Type B pancreatic cell (in vitro differentiated cells): ENCODE measurements around the gene NDUFB2. TPM values are rescaled to one million over a fixed set of nuclear protein-coding genes. Genes with fewer than 3 reads are reported as not detected.

Experiments used
- DNase-seq: peaks from one replicate; pipeline ENCODE4 v3.0.0; 2021; ENCODE audit warnings: mixed read lengths; ENCODE audit not compliant: unreplicated experiment; ENCODE audit errors: extremely low spot score
- H3K27ac Mint-ChIP-seq: 2 replicates; pipeline ENCODE4 v1.8.0; 2021; ENCODE audit warnings: mild to moderate bottlenecking, mixed read lengths
- H3K27me3 Mint-ChIP-seq: 2 replicates; pipeline ENCODE4 v1.8.0; 2021; ENCODE audit warnings: mixed read lengths
- H3K36me3 Mint-ChIP-seq: 2 replicates; pipeline ENCODE4 v1.8.0; 2021; ENCODE audit warnings: mixed read lengths
- H3K4me1 Mint-ChIP-seq: one replicate; pipeline ENCODE4 v1.8.0; 2021; ENCODE audit warnings: mixed read lengths; ENCODE audit not compliant: unreplicated experiment
- H3K4me3 Mint-ChIP-seq: 2 replicates; pipeline ENCODE4 v1.8.0; 2021; ENCODE audit warnings: mild to moderate bottlenecking, mixed read lengths
- H3K9me3 Mint-ChIP-seq: 2 replicates; pipeline ENCODE4 v1.8.0; 2021; ENCODE audit warnings: mixed read lengths
- CTCF ChIP-seq: fragments of 200-600 bp; sonication (generic); conservative IDR thresholded peaks from 2 replicates; pipeline ENCODE4 v1.5.0; 2021; ENCODE audit warnings: antibody characterized with exemption, mild to moderate bottlenecking
- total RNA-seq: library from RNA; stranded (reverse); gene quantifications from 2 replicates; pipeline ENCODE4 v1.2.1, GENCODE V29; 2021; ENCODE audit warnings: low replicate concordance

Gene NDUFB2
- total RNA-seq, 1 donor from 2014 or later, result 179 TPM

- no peak for TF ChIP-seq CTCF
- Mint-ChIP-seq H3K27ac (no peak overlapping the region), H3K36me3 (no peaks in the 10 kb centered on the region), H3K9me3 (no peaks in the 10 kb centered on the region), H3K4me3 (peak overlapping the region; percentile 49), H3K4me1 (peaks cover 20% of the 10 kb centered on the region), H3K27me3 (no peaks in the 10 kb centered on the region)
- no peak for DNase-seq
Measured at GRCh38 chr7:140670343-140670935, 26.1 kb upstream of the NDUFB2 start.

- Mint-ChIP-seq H3K27me3 (no peaks in the 10 kb centered on the region), H3K4me3 (peak overlapping the region; percentile 86), H3K36me3 (no peaks in the 10 kb centered on the region), H3K27ac (peak overlapping the region; percentile 80), H3K9me3 (no peaks in the 10 kb centered on the region), H3K4me1 (peaks cover 22% of the 10 kb centered on the region)
- no peak for TF ChIP-seq CTCF
- DNase-seq, result no peak
Measured at GRCh38 chr7:140671966-140672365, 24.5 kb upstream of the NDUFB2 start.

- peaks cover 1% of the 10 kb centered on the region for H3K36me3 Mint-ChIP-seq
- H3K4me1 Mint-ChIP-seq, result peaks cover 22% of the 10 kb centered on the region
- peak within 1 kb of the TSS; percentile 86 for H3K27ac Mint-ChIP-seq
- H3K4me3 Mint-ChIP-seq, result peak within 1 kb of the TSS; percentile 90
- TF ChIP-seq CTCF, result peak; percentile 46
- H3K27me3 Mint-ChIP-seq, result no peaks in the 10 kb centered on the region
- DNase-seq, result no peak
- H3K9me3 Mint-ChIP-seq, result no peaks in the 10 kb centered on the region
Measured at GRCh38 chr7:140672382-140673062, 24.0 kb upstream of the NDUFB2 start, which contains the start of gene ADCK2. ADCK2 (plus strand) TSS chr7:140672945; CDS start chr7:140673331, 386 bp downstream.

- peak overlapping the region; percentile 86 for H3K27ac Mint-ChIP-seq
Measured at GRCh38 chr7:140673063-140673773, 23.3 kb upstream of the NDUFB2 start.

GRCh38 chr7:140673774-140674155, 22.7 kb upstream of the NDUFB2 start:
- Mint-ChIP-seq H3K4me1 (peaks cover 22% of the 10 kb centered on the region), H3K9me3 (no peaks in the 10 kb centered on the region), H3K27me3 (no peaks in the 10 kb centered on the region), H3K4me3 (peak overlapping the region; percentile 90), H3K36me3 (peaks cover 9% of the 10 kb centered on the region), H3K27ac (peak overlapping the region; percentile 86)
- TF ChIP-seq CTCF, result no peak
- DNase-seq, result no peak

More at GRCh38 chr7:140673063-140673773, 23.3 kb upstream of the NDUFB2 start:
- H3K4me1 Mint-ChIP-seq, result peaks cover 22% of the 10 kb centered on the region
- no peaks in the 10 kb centered on the region for H3K9me3 Mint-ChIP-seq
- H3K4me3 Mint-ChIP-seq, result peak overlapping the region; percentile 90
- TF ChIP-seq CTCF, result no peak
- peaks cover 7% of the 10 kb centered on the region for H3K36me3 Mint-ChIP-seq
- no peaks in the 10 kb centered on the region for H3K27me3 Mint-ChIP-seq
- no peak for DNase-seq
